ENCODE measurements around the gene COA8. TPM values are rescaled to one million over a fixed set of nuclear protein-coding genes. Genes with fewer than 3 reads are reported as not detected.

COA8 gene
- total and polyA plus RNA-seq, 2 donors (not counting 3 experiments of a cell fraction or from before 2014, with no cell fraction given) = 19.1 to 46.4 TPM

GRCh38 chr14:103538291-103539055 lies 24.3 kb upstream of the COA8 start:
- BruUV-seq (replicated peaks) = no TSS peak
- H4K20me1 ChIP-seq (replicated peaks; ENCODE audit: control insufficient read depth, extremely low read depth, insufficient read depth, low read length) = no peaks in the 10 kb centered on the region
- dilution Hi-C loops (cut with MboI; ENCODE audit: extremely low pct_ligation_motif_present, low sequenced_read_pairs) = no loop called here
- CTCF ChIA-PET = interaction anchor here (0.8 to 3.7 kb wide), 3 partner anchors 10 to 20 kb away, joined by 3 to 17 read pairs (median 6); no protein-coding TSS in a partner anchor
- no peaks in the 10 kb centered on the region for H3K9me1 ChIP-seq (replicated peaks; ENCODE audit: control insufficient read depth, extremely low read depth, insufficient read depth, low read length)
- no peaks in the 10 kb centered on the region for H3K9me3 ChIP-seq (replicated peaks; ENCODE audit: control insufficient read depth, insufficient read depth, low read length)
- no peaks in the 10 kb centered on the region for H3K79me2 ChIP-seq (ENCODE audit: control insufficient read depth, insufficient read depth, low read length)
- FAIRE-seq (no peak), DNase-seq (ENCODE audit: low read depth, low spot score) (no peak)
- POLR2A ChIA-PET = no interaction called here
- no peak overlapping the region for H3K4me3 ChIP-seq (replicated peaks in 1 of 3; ENCODE audit: insufficient read depth in 1 of 3, low read depth in 1 of 3, low read length in 3 of 3)
- H3K9ac ChIP-seq (replicated peaks; ENCODE audit: extremely low read depth, insufficient read depth, low read length) = no peak overlapping the region
- no peak overlapping the region for H3K27ac ChIP-seq (ENCODE audit: insufficient read depth, low read depth, low read length)
- H3K36me3 ChIP-seq (ENCODE audit: control insufficient read depth in 2 of 2, extremely low read depth in 1 of 2, insufficient read depth in 2 of 2, low read length in 2 of 2) = no peaks in the 10 kb centered on the region
- TF ChIP-seq, protein P1, sequence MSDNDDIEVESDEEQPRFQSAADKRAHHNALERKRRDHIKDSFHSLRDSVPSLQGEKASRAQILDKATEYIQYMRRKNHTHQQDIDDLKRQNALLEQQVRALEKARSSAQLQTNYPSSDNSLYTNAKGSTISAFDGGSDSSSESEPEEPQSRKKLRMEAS (IDR thresholded peaks at IDR 0.05; ENCODE audit: insufficient read depth, insufficient read length) = no peak
- TF ChIP-seq POLR2AphosphoS5 (IDR thresholded peaks at IDR 0.05; ENCODE audit: insufficient read depth, low read depth, low read length) (no peak), POLR2A (IDR thresholded peaks at IDR 0.05; ENCODE audit: low read depth, low read length) (no peak), JUN (IDR thresholded peaks at IDR 0.05; ENCODE audit: borderline replicate concordance, insufficient read depth, insufficient read length, low read depth) (no peak), EZH2 (IDR thresholded peaks at IDR 0.05; ENCODE audit: borderline replicate concordance, low read depth, low read length, severe bottlenecking) (no peak), CTCF (IDR thresholded peaks at IDR 0.05; ENCODE audit: extremely low read depth in 1 of 2, insufficient read depth in 1 of 2, low read depth in 1 of 2, low read length in 2 of 2) (no peak), MYC (IDR thresholded peaks at IDR 0.05; ENCODE audit: low read depth, low read length) (no peak), GATA2 (IDR thresholded peaks at IDR 0.05; ENCODE audit: insufficient read depth, insufficient read length, low read depth, low read length) (no peak)
- intact Hi-C loops (cut with micrococcal nuclease) = no loop called here
- no peaks in the 10 kb centered on the region for H3K27me3 ChIP-seq (ENCODE audit: control insufficient read depth in 2 of 2, insufficient read depth in 2 of 2, low read length in 2 of 2)
- H3K4me2 ChIP-seq (ENCODE audit: insufficient read depth, low read length) = no peak overlapping the region
- H2AFZ ChIP-seq (ENCODE audit: low read depth, low read length) = no peak overlapping the region
- no peaks in the 10 kb centered on the region for H3K4me1 ChIP-seq (ENCODE audit: control insufficient read depth, extremely low read depth, insufficient read depth, low read length)
